Fibroblast of villous mesenchyme (primary cell): ENCODE measurements around the gene TASP1. TPM values are rescaled to one million over a fixed set of nuclear protein-coding genes. Genes with fewer than 3 reads are reported as not detected.
"Not testable (repeated sequence)": the region's sequence is repeated elsewhere in the genome, so short reads cannot be mapped to it uniquely, and the experiment has no call there.

Experiments
- DNase-seq: peaks from one replicate; pipeline ENCODE4 v3.0.0-alpha.2; 2010; ENCODE audit warnings: low read depth
- H3K4me3 ChIP-seq: 2 replicates; pipeline ENCODE4 v1.5.1; 2011; ENCODE audit warnings: low read depth, mild to moderate bottlenecking, low read length
- total RNA-seq: library from RNA; depleted of rRNA; stranded (reverse); fragments of >200 nt; gene quantifications from 2 replicates; pipeline ENCODE4 v1.2.3, GENCODE V29; 2012
- TF ChIP-seq, protein P1 (sequence below): IDR thresholded peaks from 2 replicates; pipeline ENCODE4 v1.5.1; 2012; ENCODE audit warnings: low read depth, mild to moderate bottlenecking, low read length; ENCODE audit not compliant: insufficient read depth

Gene TASP1
- total RNA-seq, 1 donor, result 9.5 TPM

DNA sequence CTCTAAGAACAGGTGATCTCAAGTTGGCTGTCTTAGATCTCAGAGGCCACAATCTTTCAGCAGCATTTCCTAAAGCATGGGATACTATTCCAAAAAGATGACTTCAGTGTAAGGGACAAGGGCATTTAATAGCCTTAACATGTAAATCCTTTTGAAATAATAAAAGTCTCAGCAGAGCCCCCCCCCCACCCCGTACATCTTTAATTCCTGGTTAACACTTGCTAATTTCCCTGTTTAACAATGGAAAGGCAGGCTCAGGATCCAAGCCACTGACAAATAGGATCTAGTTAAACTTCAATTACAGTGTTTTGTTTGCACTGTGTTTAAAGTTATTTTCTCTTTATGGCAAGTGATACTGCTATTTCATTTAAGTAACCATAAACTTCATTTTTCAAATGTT is 12.0 kb downstream of the TASP1 start:
- no peak for DNase-seq
- H3K4me3 ChIP-seq, result no peak overlapping the region
- TF ChIP-seq, protein P1, sequence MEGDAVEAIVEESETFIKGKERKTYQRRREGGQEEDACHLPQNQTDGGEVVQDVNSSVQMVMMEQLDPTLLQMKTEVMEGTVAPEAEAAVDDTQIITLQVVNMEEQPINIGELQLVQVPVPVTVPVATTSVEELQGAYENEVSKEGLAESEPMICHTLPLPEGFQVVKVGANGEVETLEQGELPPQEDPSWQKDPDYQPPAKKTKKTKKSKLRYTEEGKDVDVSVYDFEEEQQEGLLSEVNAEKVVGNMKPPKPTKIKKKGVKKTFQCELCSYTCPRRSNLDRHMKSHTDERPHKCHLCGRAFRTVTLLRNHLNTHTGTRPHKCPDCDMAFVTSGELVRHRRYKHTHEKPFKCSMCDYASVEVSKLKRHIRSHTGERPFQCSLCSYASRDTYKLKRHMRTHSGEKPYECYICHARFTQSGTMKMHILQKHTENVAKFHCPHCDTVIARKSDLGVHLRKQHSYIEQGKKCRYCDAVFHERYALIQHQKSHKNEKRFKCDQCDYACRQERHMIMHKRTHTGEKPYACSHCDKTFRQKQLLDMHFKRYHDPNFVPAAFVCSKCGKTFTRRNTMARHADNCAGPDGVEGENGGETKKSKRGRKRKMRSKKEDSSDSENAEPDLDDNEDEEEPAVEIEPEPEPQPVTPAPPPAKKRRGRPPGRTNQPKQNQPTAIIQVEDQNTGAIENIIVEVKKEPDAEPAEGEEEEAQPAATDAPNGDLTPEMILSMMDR, result no peak

DNA sequence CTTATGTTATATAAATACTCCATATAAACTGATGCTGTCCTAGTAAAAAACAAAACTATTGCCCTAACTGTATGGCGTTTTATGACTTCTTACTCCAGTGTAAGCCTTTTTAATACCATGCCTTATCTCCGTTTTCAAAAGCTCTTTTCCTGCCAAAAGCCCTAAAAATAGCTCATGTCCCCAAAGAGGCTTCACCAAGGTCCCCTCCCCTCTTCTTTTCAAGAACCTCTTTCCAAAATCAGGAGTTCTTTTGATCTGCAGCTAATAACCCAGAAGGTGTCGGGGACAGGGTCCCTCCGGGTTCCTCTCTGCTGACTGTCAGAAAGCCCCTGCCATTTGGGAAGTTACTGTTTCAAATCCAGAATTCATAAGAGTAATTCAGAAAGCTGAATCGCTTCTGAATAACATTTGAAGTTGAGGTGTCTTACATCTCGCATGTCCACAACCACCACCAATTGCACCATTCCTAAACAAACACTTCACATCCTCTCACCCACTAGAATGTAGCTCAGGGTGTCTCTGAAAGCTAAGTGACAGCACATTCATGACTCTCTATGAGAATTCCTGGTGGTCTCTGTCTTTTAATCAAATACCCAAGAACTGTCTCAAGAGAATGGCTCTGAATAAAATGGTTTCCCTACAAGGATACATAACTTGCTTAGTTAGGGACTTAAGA is 13.3 kb downstream of the TASP1 start:
- TF ChIP-seq, protein P1, result no peak
- no peak overlapping the region for H3K4me3 ChIP-seq
- DNase-seq, result peak; percentile 12

GRCh38 chr20:13619415-13619814 is 19.3 kb downstream of the TASP1 start:
- not testable (repeated sequence) for H3K4me3 ChIP-seq, DNase-seq

DNA sequence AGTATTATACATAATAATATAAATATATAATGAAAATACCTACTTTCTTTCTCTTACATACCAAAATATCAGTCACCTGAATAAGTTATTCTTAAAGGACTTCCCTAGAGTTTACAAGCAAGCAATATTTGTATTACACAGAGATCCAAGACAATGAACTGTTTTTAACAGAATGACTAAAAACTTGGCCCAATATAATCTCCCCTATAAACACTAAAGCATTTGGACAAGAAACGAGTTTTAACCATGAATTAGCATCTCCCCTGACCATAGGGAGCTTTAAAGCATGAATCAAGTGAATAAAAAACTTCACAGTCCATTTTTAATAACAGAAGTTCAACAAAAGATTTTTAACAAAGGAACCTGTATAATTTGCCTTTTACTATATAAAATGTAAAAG is 20.3 kb downstream of the TASP1 start:
- not testable (repeated sequence) for DNase-seq, H3K4me3 ChIP-seq

- not testable (repeated sequence) for H3K4me3 ChIP-seq, DNase-seq
These were observed 21.1 kb downstream of the TASP1 start for GRCh38 chr20:13617585-13617984.

GRCh38 chr20:13616713-13617112 is 22.0 kb downstream of the TASP1 start:
- H3K4me3 ChIP-seq, DNase-seq: not testable (repeated sequence)

DNA sequence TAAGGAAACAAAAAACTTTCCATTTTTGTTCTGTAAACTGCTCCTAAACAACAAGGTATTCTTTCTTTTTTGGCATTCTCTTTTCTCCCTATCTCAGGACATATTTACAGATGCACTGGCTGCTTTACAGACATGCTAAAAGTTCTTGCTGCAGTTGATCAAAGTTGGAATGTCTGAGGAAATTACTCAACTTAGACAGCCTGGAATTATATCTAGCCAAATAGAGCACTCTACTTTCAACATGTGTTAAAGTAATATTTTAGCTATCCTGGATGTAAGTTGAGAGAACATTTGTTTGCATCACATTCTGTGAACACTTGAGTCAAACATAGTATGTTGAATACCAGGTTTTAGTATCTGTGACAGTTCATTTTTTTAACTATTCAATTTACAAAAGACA is 24.8 kb downstream of the TASP1 start:
- TF ChIP-seq, protein P1, result no peak
- H3K4me3 ChIP-seq, result no peak overlapping the region
- DNase-seq, result peak; percentile 42

DNA sequence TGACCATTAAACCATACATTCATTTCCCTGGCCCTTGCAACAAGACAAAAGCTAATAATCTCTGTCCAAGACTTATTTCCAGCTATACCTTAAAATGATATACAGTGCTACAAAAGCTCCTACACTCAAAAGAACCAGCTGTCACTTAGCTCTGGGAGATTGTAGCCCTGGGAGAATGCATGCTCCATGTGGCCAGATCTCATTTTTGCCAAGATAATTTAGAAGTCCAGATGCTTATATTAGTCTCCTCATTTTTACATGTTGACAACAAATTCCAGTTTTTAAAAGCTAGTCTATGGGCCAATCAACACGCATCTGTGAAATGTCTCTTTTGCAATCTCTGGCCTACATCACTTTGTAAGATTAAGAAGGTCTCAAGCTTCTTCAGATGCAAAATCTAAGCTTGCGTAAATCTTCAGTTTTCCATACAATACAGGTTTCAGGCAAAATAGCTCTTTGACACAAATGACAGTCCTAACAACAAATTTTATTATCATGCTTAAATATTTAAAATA is 27.1 kb downstream of the TASP1 start:
- DNase-seq, result peak; percentile 57
- no peak overlapping the region for H3K4me3 ChIP-seq
- TF ChIP-seq, protein P1, result no peak

GRCh38 chr20:13610184-13610583 is 28.5 kb downstream of the TASP1 start:
- peak; percentile 24 for DNase-seq
- TF ChIP-seq, protein P1, result peak; percentile 38
- H3K4me3 ChIP-seq, result no peak overlapping the region
